ENCODE data around the gene KIF12. TPM values are rescaled to one million over a fixed set of nuclear protein-coding genes. Genes with fewer than 3 reads are reported as not detected.

Gene KIF12
- total and polyA plus RNA-seq, 2 of the 8 experiments (the other 6 are each of a cell fraction or from before 2014, with no cell fraction given), result 2.9 to 3.9 TPM

GRCh38 chr9:114123031-114123977 is 24.2 kb upstream of the KIF12 start:
- ChIA-PET POLR2A (ENCODE audit: partially characterized antibody) (no interaction called here), CTCF (ENCODE audit: partially characterized antibody) (interaction anchor here (1.0 to 11.0 kb wide), 4 partner anchors 9 to 168 kb away, joined by 4 to 123 read pairs (median 8); partner anchors contain the start of gene COL27A1)
- Histone ChIP-seq H3K79me2 (ENCODE audit: control insufficient read depth in 1 of 2, insufficient read depth in 2 of 2, low read length in 2 of 2) (no peaks in the 10 kb centered on the region), H4K8ac (ENCODE audit: extremely low read depth, insufficient read depth, low read length) (no peak overlapping the region), H3K14ac (ENCODE audit: insufficient read length) (no peak overlapping the region), H3K18ac (ENCODE audit: extremely low read depth, low read length) (no peak overlapping the region), H3K79me1 (ENCODE audit: low read depth, low read length) (no peaks in the 10 kb centered on the region), H3K56ac (replicated peaks; ENCODE audit: insufficient read length, low read depth, low read length) (no peak overlapping the region), H2BK15ac (ENCODE audit: low read length) (0 out of 2 replicates have a peak overlapping the region, but pooled peaks have one; percentile 31), H4K5ac (ENCODE audit: insufficient read length, low read depth, low read length) (no peak overlapping the region), H2BK20ac (ENCODE audit: low read length) (no peak overlapping the region), H3K23ac (ENCODE audit: insufficient read length) (no peak overlapping the region), H3K4me3 (ENCODE audit: extremely low read depth in 1 of 4, insufficient read depth in 2 of 4, low read depth in 3 of 4, low read length in 4 of 4) (no peak overlapping the region), H3K9me3 (ENCODE audit: insufficient read depth in 2 of 2, low read depth in 1 of 2, low read length in 1 of 2) (no peaks in the 10 kb centered on the region), H2BK120ac (replicated peaks; ENCODE audit: low read depth, low read length) (no peak overlapping the region), H3K23me2 (ENCODE audit: low read depth, low read length) (peaks cover 3% of the 10 kb centered on the region; the same call in 1 of the 2 replicates), H3K36me3 (ENCODE audit: control insufficient read depth in 2 of 4, insufficient read depth in 4 of 4, low read length in 3 of 4) (no peaks in the 10 kb centered on the region), H2AFZ (ENCODE audit: low read length) (no peak overlapping the region), H3K4me1 (replicated peaks in 1 of 4; ENCODE audit: control insufficient read depth in 3 of 4, insufficient read depth in 4 of 4, low read length in 3 of 4) (peaks cover 0 to 7% (median 0%) of the 10 kb centered on the region in 4 experiments; a peak in 2 of 7 replicates), H3K4me2 (ENCODE audit: insufficient read depth in 1 of 2, low read depth in 2 of 2, low read length in 2 of 2) (no peak overlapping the region), H4K20me1 (replicated peaks in 1 of 2; ENCODE audit: control insufficient read depth in 1 of 2, insufficient read depth in 2 of 2, low read length in 2 of 2) (peaks cover 0 to 2% of the 10 kb centered on the region in 2 experiments), H3K9ac (replicated peaks in 1 of 4; ENCODE audit: extremely low read depth in 1 of 4, low read depth in 3 of 4, low read length in 3 of 4) (no peak overlapping the region), H2BK5ac (ENCODE audit: low read depth, low read length) (no peak overlapping the region), H2AK5ac (ENCODE audit: low read depth, low read length) (no peak overlapping the region), H3K4ac (replicated peaks; ENCODE audit: insufficient read length, low read depth, low read length) (no peak overlapping the region), H4K91ac (replicated peaks; ENCODE audit: insufficient read length, low read length) (no peak overlapping the region), H3K27ac (ENCODE audit: low read depth, low read length) (no peak overlapping the region), H2BK12ac (ENCODE audit: low read depth, low read length) (no peak overlapping the region), H3K27me3 (replicated peaks in 1 of 4; ENCODE audit: control insufficient read depth in 3 of 4, extremely low read depth in 1 of 4, insufficient read depth in 3 of 4, low read length in 3 of 4) (0 out of 7 replicates have a peak, but pooled peaks cover 0 to 3% (median 0%) of the 10 kb centered on the region in 4 experiments)
- FAIRE-seq (no peak), DNase-seq (ENCODE audit: low read depth in 1 of 2, low spot score in 2 of 2) (no peak)
- WGBS, 2 experiments (ENCODE audit: extremely low coverage in 1 of 2, insufficient coverage in 1 of 2, insufficient read length in 1 of 2, insufficient replicate concordance in 2 of 2, low coverage in 1 of 2, low lambda C conversion rate in 2 of 2, missing lambda C conversion rate in 1 of 2), result 84% methylated on average over 9 of the region's 9 CpGs; no CpG with 5 or more reads in 1 of the 2 experiments
- TF ChIP-seq RNF2 (IDR thresholded peaks at IDR 0.05; ENCODE audit: borderline replicate concordance, low read depth, low read length, missing control alignments, poor library complexity, severe bottlenecking) (no peak), CBX8 (IDR thresholded peaks at IDR 0.05; ENCODE audit: borderline replicate concordance, low read depth, low read length) (no peak), SIX5 (IDR thresholded peaks at IDR 0.05; ENCODE audit: low read depth, low read length) (no peak)

Measured in H1 (cell line).